ENCODE results near the gene IL37. TPM values are rescaled to one million over a fixed set of nuclear protein-coding genes. Genes with fewer than 3 reads are reported as not detected.

IL37 gene
- total and polyA plus RNA-seq, 4 donors = 1.4 TPM; not detected in 3

- no peak for DNase-seq
- H3K4me1 ChIP-seq (ENCODE audit: control insufficient read depth in 5 of 5, insufficient read depth in 5 of 5, low read length in 5 of 5) = no peaks in the 10 kb centered on the region
- no peak for TF ChIP-seq CTCF (IDR thresholded peaks at IDR 0.05; ENCODE audit: control extremely low read depth, extremely low read depth)
Measured at GRCh38 chr2:112910219-112910618, 746 bp upstream of the IL37 start.

GRCh38 chr2:112912403-112912802 lies 1.4 kb downstream of the IL37 start:
- Histone ChIP-seq H3K9ac (ENCODE audit: insufficient read depth in 1 of 2, low read length in 2 of 2) (no peak overlapping the region), H3K4me3 (no peak overlapping the region), H3K27me3 (ENCODE audit: control insufficient read depth in 3 of 3, insufficient read depth in 3 of 3, low read length in 2 of 3) (no peaks in the 10 kb centered on the region), H3K4me1 (ENCODE audit: control insufficient read depth in 5 of 5, insufficient read depth in 5 of 5, low read length in 5 of 5) (no peaks in the 10 kb centered on the region), H3K27ac (ENCODE audit: low read depth in 1 of 2, low read length in 1 of 2) (no peak overlapping the region), H3K9me3 (ENCODE audit: control insufficient read depth in 4 of 4, insufficient read depth in 3 of 4, low read length in 3 of 4) (no peaks in the 10 kb centered on the region), H3K36me3 (ENCODE audit: control insufficient read depth in 4 of 4, insufficient read depth in 4 of 4, low read length in 4 of 4) (no peaks in the 10 kb centered on the region)
- DNase-seq (no peak), ATAC-seq (ENCODE audit: insufficient read depth, low FRiP score) (no peak)
- no peak for TF ChIP-seq CTCF (IDR thresholded peaks at IDR 0.05; ENCODE audit: control extremely low read depth, extremely low read depth)
- 88 to 92% methylated on average over 4 of the region's 4 CpGs for WGBS, 2 donors

More at GRCh38 chr2:112910219-112910618, 746 bp upstream of the IL37 start:
- H3K27me3 ChIP-seq (ENCODE audit: control insufficient read depth in 3 of 3, insufficient read depth in 3 of 3, low read length in 2 of 3) = no peaks in the 10 kb centered on the region
- no peak overlapping the region for H3K27ac ChIP-seq (ENCODE audit: low read depth in 1 of 2, low read length in 1 of 2)
- no peak overlapping the region for H3K4me3 ChIP-seq
- no peak for ATAC-seq (ENCODE audit: insufficient read depth, low FRiP score)
- H3K9me3 ChIP-seq (ENCODE audit: control insufficient read depth in 4 of 4, insufficient read depth in 3 of 4, low read length in 3 of 4) = no peaks in the 10 kb centered on the region
- H3K36me3 ChIP-seq (ENCODE audit: control insufficient read depth in 4 of 4, insufficient read depth in 4 of 4, low read length in 4 of 4) = no peaks in the 10 kb centered on the region
- H3K9ac ChIP-seq (ENCODE audit: insufficient read depth in 1 of 2, low read length in 2 of 2) = no peak overlapping the region

- Histone ChIP-seq H3K4me1 (ENCODE audit: control insufficient read depth in 5 of 5, insufficient read depth in 5 of 5, low read length in 5 of 5) (no peaks in the 10 kb centered on the region), H3K27ac (ENCODE audit: low read depth in 1 of 2, low read length in 1 of 2) (no peak overlapping the region), H3K36me3 (ENCODE audit: control insufficient read depth in 4 of 4, insufficient read depth in 4 of 4, low read length in 4 of 4) (no peaks in the 10 kb centered on the region), H3K9ac (ENCODE audit: insufficient read depth in 1 of 2, low read length in 2 of 2) (no peak overlapping the region), H3K4me3 (no peak overlapping the region), H3K27me3 (ENCODE audit: control insufficient read depth in 3 of 3, insufficient read depth in 3 of 3, low read length in 2 of 3) (no peaks in the 10 kb centered on the region), H3K9me3 (ENCODE audit: control insufficient read depth in 4 of 4, insufficient read depth in 3 of 4, low read length in 3 of 4) (peaks cover 0 to 3% (median 0%) of the 10 kb centered on the region in 4 donors)
- 74% methylated on average over 7 of the region's 7 CpGs for WGBS, 2 donors
- no peak for ATAC-seq (ENCODE audit: insufficient read depth, low FRiP score)
- no peak for DNase-seq
- TF ChIP-seq CTCF (IDR thresholded peaks at IDR 0.05; ENCODE audit: control extremely low read depth, extremely low read depth) = no peak
Measured at GRCh38 chr2:112915300-112916144, 4.6 kb downstream of the IL37 start.
